GM19455 (cell line): Measurements from ENCODE around the gene EXT2.

ENCODE experiments used
- ATAC-seq: cut with Tn5 transposase; IDR thresholded peaks from one replicate; pipeline ENCODE4 v1.9.1; 2021; ENCODE audit not compliant: unreplicated experiment

EXT2 gene

GRCh38 chr11:44162004-44162403 lies 66.5 kb downstream of the EXT2 start:
- no peak for ATAC-seq

GRCh38 chr11:44162662-44163061 lies 67.2 kb downstream of the EXT2 start:
- no peak for ATAC-seq

GRCh38 chr11:44165432-44165831 lies 70.0 kb downstream of the EXT2 start:
- ATAC-seq = no peak

- ATAC-seq = no peak
Observed at GRCh38 chr11:44167046-44167445, 71.6 kb downstream of the EXT2 start.

GRCh38 chr11:44171518-44171917 lies 76.0 kb downstream of the EXT2 start:
- ATAC-seq = no peak

GRCh38 chr11:44172966-44173365 lies 77.5 kb downstream of the EXT2 start:
- ATAC-seq = no peak

- no peak for ATAC-seq
Observed at GRCh38 chr11:44174842-44175241, 79.4 kb downstream of the EXT2 start.

GRCh38 chr11:44176546-44177213 lies 81.2 kb downstream of the EXT2 start:
- no peak for ATAC-seq

GRCh38 chr11:44177905-44178304 lies 82.4 kb downstream of the EXT2 start:
- no peak for ATAC-seq

- no peak for ATAC-seq
Observed at GRCh38 chr11:44178381-44178780, 82.9 kb downstream of the EXT2 start.

GRCh38 chr11:44179173-44179572 lies 83.7 kb downstream of the EXT2 start:
- no peak for ATAC-seq

- no peak for ATAC-seq
Observed at GRCh38 chr11:44180107-44180506, 84.6 kb downstream of the EXT2 start.

GRCh38 chr11:44185522-44185921 lies 90.0 kb downstream of the EXT2 start:
- ATAC-seq = no peak

GRCh38 chr11:44186321-44186930 lies 90.9 kb downstream of the EXT2 start:
- ATAC-seq = no peak

- no peak for ATAC-seq
Observed at GRCh38 chr11:44188643-44189042, 93.2 kb downstream of the EXT2 start.

GRCh38 chr11:44189986-44190882 lies 94.8 kb downstream of the EXT2 start:
- no peak for ATAC-seq

GRCh38 chr11:44190883-44191230 lies 95.4 kb downstream of the EXT2 start:
- ATAC-seq = no peak

GRCh38 chr11:44191322-44192016 lies 96.0 kb downstream of the EXT2 start:
- ATAC-seq = no peak

- no peak for ATAC-seq
Observed at GRCh38 chr11:44192017-44192385, 96.5 kb downstream of the EXT2 start.

GRCh38 chr11:44192462-44193100 lies 97.1 kb downstream of the EXT2 start:
- no peak for ATAC-seq

- ATAC-seq = no peak
Observed at GRCh38 chr11:44193856-44194255, 98.4 kb downstream of the EXT2 start.
